NT2/D1 (cell line): ENCODE results near the gene SNIP1.

Experiments used
- SUZ12 ChIP-seq: IDR thresholded peaks from 2 replicates; pipeline ENCODE4 v1.6.1; 2011; ENCODE audit not compliant: insufficient read length, insufficient read depth; ENCODE audit errors: extremely low read depth
- YY1 ChIP-seq: IDR thresholded peaks from 2 replicates; pipeline ENCODE4 v1.6.1; 2011; ENCODE audit not compliant: insufficient read length, insufficient read depth
- ZNF274 ChIP-seq: IDR thresholded peaks from 2 replicates; pipeline ENCODE4 v1.6.1; 2011; ENCODE audit warnings: mild to moderate bottlenecking, low read depth, low read length

- TF ChIP-seq SUZ12 (no peak), ZNF274 (no peak), YY1 (no peak)
Observed at GRCh38 chr1:37519613-37520012, 34.5 kb downstream of the SNIP1 start.
